Testis (tissue), 3 donors: ENCODE data around the gene GLDN. TPM values are rescaled to one million over a fixed set of nuclear protein-coding genes. Genes with fewer than 3 reads are reported as not detected.
"Not testable (repeated sequence)": the region's sequence is repeated elsewhere in the genome, so short reads cannot be mapped to it uniquely, and the experiment has no call there.

ENCODE experiments used
- DNase-seq: peaks from one replicate; pipeline ENCODE4 v3.0.0-alpha.2; 2019
- H3K27ac ChIP-seq, 2 donors: fragments of 200-600 bp; sonication (generic); one replicate each; pipeline ENCODE4 v1.5.1; 2019
- H3K27me3 ChIP-seq: fragments of 200-600 bp; sonication (generic); one replicate; pipeline ENCODE4 v1.5.1; 2019
- H3K36me3 ChIP-seq: fragments of 200-600 bp; sonication (generic); one replicate; pipeline ENCODE4 v1.5.1; 2017; ENCODE audit warnings: low read depth; ENCODE audit errors: missing control alignments
- H3K4me1 ChIP-seq: fragments of 200-600 bp; sonication (generic); one replicate; pipeline ENCODE4 v1.5.1; 2019
- H3K4me3 ChIP-seq, 2 donors: fragments of 200-600 bp; sonication (generic); one replicate each; pipeline ENCODE4 v1.5.1; 2017 to 2019
- H3K9me3 ChIP-seq: fragments of 200-600 bp; sonication (generic); one replicate; pipeline ENCODE4 v1.5.1; 2017
- POLR2A ChIP-seq: fragments of 450-650 bp; IDR thresholded peaks from one replicate; pipeline ENCODE4 v1.6.1; 2017; ENCODE audit warnings: antibody characterized with exemption, mild to moderate bottlenecking, moderate library complexity
- WGBS, 2 donors: methylation state at CpG; one replicate each; pipeline ENCODE4 v1.1.5; 2018; 5-methylcytosine and 5-hydroxymethylcytosine counted together
- intact Hi-C: fragments of 100-400 bp; cut with DNase I; formaldehyde crosslinking; loops from one replicate; pipeline ENCODE4 v1.15.1; 2023; ENCODE audit warnings: low total_unique reads
- polyA plus RNA-seq: library from polyadenylated mRNA; stranded (reverse); fragments of 350-450 nt; fragmentation: Illumina TruSeq; extraction: RNeasy Lipid Tissue Mini Kit (QIAGEN cat#74804); gene quantifications from one replicate; pipeline ENCODE4 v1.2.3, GENCODE V29; 2014; ENCODE audit warnings: low read depth, low replicate concordance; ENCODE audit not compliant: insufficient read depth
- total RNA-seq, 2 donors: library from RNA; depleted of rRNA; stranded (reverse); fragments of >200 nt; gene quantifications; one replicate each; pipeline ENCODE4 v1.2.3, GENCODE V29; 2016
- TF ChIP-seq, protein P1 (sequence below), 3 experiments: fragments of 450-650 bp in 2 of 3; fragments of 200-600 bp in 1 of 3; sonication (generic) in 1 of 3; IDR thresholded peaks; one replicate each; pipeline ENCODE4 v1.5.1; 2016 to 2019; ENCODE audit warnings: antibody characterized with exemption in 3 of 3, mild to moderate bottlenecking in 2 of 3, moderate library complexity in 1 of 3

Gene GLDN
- total and polyA plus RNA-seq, 3 donors from 2014 or later: 0.37 to 1.3 (median 0.61) TPM

DNA sequence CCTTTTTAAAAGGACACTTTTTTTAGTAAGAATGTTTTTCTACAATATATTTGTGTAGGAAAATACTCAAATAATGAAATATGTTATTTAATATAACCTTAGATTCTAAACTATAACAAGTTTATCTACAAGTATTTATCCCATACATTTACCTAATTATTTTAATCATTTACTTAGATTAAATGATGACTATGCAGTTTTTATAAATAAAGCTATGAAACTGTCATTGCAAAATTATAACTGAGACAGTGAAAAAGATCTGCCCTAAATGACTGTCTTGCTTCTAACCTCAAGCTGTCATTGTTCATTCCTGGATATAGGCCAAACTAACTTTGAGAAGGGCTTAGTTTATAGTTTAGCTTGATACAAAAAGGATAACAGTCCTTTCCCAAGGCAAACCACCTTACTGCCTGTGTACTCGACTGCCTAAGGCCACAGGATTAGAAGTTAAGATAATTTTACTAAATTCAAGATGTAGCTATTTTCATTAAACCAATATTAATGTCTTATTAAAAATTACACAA is 84.1 kb downstream of the GLDN start:
- no peak for DNase-seq
- 51 to 52% methylated on average over 1 of the region's 1 CpG for WGBS, 2 donors
- no peaks in the 10 kb centered on the region for H3K36me3 ChIP-seq
- H3K9me3 ChIP-seq: no peaks in the 10 kb centered on the region
- TF ChIP-seq, protein P1, sequence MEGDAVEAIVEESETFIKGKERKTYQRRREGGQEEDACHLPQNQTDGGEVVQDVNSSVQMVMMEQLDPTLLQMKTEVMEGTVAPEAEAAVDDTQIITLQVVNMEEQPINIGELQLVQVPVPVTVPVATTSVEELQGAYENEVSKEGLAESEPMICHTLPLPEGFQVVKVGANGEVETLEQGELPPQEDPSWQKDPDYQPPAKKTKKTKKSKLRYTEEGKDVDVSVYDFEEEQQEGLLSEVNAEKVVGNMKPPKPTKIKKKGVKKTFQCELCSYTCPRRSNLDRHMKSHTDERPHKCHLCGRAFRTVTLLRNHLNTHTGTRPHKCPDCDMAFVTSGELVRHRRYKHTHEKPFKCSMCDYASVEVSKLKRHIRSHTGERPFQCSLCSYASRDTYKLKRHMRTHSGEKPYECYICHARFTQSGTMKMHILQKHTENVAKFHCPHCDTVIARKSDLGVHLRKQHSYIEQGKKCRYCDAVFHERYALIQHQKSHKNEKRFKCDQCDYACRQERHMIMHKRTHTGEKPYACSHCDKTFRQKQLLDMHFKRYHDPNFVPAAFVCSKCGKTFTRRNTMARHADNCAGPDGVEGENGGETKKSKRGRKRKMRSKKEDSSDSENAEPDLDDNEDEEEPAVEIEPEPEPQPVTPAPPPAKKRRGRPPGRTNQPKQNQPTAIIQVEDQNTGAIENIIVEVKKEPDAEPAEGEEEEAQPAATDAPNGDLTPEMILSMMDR (IDR thresholded peaks at IDR 0.05): no peak
- TF ChIP-seq POLR2A: no peak
- intact Hi-C loops: no loop called here
- no peak overlapping the region for H3K27ac ChIP-seq
- H3K4me3 ChIP-seq: no peak overlapping the region
- no peaks in the 10 kb centered on the region for H3K4me1 ChIP-seq
- no peaks in the 10 kb centered on the region for H3K27me3 ChIP-seq

DNA sequence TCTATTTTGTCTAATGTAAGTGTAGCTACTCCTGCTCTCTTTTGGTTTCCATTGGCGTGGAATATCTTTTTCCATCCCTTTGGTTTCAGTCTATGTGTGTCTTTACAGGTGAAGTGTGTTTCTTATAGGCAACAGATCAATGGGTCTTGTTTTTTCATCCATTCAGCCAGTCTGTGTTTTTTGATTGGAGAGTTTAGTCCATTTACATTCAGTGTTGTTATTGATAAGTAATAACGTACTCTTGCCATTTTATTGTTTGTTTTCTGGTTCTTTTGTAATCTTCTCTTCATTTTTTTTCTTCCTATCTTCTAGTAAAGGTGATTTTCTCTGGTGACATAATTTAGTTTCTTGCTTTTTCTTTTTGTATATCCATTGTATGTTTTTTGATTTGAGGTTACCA is 97.1 kb downstream of the GLDN start:
- H3K27me3 ChIP-seq: no peaks in the 10 kb centered on the region
- H3K4me3 ChIP-seq: no peak overlapping the region
- intact Hi-C loops: no loop called here
- no peak for TF ChIP-seq POLR2A
- TF ChIP-seq, protein P1 (IDR thresholded peaks at IDR 0.05): no peak
- no peak overlapping the region for H3K27ac ChIP-seq
- DNase-seq: no peak
- no peaks in the 10 kb centered on the region for H3K9me3 ChIP-seq
- 85 to 90% methylated on average over 2 of the region's 2 CpGs for WGBS, 2 donors
- no peaks in the 10 kb centered on the region for H3K4me1 ChIP-seq
- H3K36me3 ChIP-seq: no peaks in the 10 kb centered on the region

DNA sequence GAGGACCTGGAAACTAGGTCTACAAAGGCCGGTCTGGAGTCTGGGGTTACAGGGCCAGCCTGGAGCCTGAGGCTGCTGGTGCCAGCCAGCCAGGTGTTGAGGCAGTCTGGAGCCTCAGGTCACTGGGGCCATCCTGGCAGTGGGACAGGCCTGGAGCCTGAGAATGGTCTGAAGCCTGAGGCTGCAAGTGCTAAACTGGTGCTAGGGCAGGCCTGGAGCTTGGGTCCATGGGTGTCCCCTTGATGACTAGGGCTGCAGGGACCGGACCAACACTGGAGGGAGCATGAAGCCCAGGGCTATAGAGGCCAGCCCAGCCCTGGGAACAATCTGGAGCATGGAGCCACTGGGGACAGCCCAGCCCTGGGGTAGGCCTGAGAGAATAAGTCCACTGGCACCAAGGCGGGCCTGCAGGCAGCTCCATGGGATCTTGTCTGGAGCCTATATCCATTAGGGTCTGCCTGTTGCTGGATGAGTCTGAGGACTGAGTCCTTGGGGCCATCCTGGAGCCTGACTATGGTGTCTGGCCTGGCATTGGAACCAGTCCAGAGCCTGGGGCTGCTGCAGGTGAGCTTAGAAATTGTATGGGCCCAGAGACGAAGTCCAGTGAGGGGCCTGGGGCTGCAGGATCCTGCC is 101.9 kb downstream of the GLDN start:
- no peak overlapping the region for H3K27ac ChIP-seq
- TF ChIP-seq, protein P1 (IDR thresholded peaks at IDR 0.05): no peak
- TF ChIP-seq POLR2A: no peak
- intact Hi-C loops: no loop called here
- H3K36me3 ChIP-seq: no peaks in the 10 kb centered on the region
- H3K4me3 ChIP-seq: no peak overlapping the region
- no peaks in the 10 kb centered on the region for H3K27me3 ChIP-seq
- H3K9me3 ChIP-seq: no peaks in the 10 kb centered on the region
- DNase-seq: no peak
- no peaks in the 10 kb centered on the region for H3K4me1 ChIP-seq
- WGBS, 2 donors: 96 to 100% methylated on average over 3 to 4 of the region's 4 CpGs

DNA sequence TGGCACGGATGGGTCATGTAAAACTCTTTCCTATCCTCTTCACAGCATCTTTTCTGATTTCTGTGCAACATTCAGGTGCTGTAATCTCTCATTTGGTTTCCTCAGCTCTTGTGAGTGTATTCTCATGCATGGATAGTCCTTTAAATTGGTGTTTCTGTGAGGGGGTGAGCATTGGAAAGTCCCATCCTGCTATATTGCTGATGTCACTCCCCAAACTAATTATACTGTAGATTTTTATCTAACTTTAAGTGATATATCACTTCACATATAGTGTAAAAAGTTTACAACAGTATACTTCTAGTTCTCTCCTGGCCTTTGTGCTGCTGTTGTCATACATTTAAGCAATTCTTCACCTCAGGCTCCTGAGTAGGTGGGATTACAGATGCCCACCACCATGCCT is 102.7 kb downstream of the GLDN start:
- Histone ChIP-seq H3K4me3 (no peak overlapping the region), H3K27me3 (no peaks in the 10 kb centered on the region), H3K4me1 (no peaks in the 10 kb centered on the region), H3K36me3 (no peaks in the 10 kb centered on the region), H3K9me3 (no peaks in the 10 kb centered on the region), H3K27ac (no peak overlapping the region)
- TF ChIP-seq POLR2A: no peak
- TF ChIP-seq, protein P1 (IDR thresholded peaks at IDR 0.05): no peak
- WGBS, 2 donors: 86% methylated on average over 1 of the region's 1 CpG
- no peak for DNase-seq
- intact Hi-C loops: no loop called here

DNA sequence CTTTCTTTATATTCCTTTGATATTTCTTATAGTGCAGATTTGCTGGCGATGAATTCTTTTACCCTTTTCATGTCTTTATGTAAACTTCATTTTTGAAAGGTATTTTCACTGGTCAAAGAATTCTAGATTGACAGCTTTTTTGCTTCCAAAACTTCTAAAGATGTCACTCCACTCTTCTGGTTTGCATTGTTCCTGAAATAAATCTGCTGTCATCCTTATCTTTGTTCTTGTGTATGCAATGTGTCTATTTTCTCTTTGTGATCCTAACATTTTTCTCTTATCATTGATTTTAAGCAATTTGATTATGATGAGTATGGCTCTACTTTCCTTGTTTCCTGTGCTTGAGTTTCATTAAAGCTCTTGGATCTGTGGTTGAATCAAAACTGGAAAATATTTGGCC is 103.4 kb downstream of the GLDN start:
- Histone ChIP-seq H3K4me3 (no peak overlapping the region), H3K9me3 (no peaks in the 10 kb centered on the region), H3K4me1 (no peaks in the 10 kb centered on the region), H3K27ac (no peak overlapping the region), H3K27me3 (no peaks in the 10 kb centered on the region), H3K36me3 (no peaks in the 10 kb centered on the region)
- 100% methylated on average over 1 of the region's 1 CpG for WGBS, 2 donors
- intact Hi-C loops: no loop called here
- DNase-seq: no peak
- no peak for TF ChIP-seq POLR2A
- TF ChIP-seq, protein P1 (IDR thresholded peaks at IDR 0.05): no peak

DNA sequence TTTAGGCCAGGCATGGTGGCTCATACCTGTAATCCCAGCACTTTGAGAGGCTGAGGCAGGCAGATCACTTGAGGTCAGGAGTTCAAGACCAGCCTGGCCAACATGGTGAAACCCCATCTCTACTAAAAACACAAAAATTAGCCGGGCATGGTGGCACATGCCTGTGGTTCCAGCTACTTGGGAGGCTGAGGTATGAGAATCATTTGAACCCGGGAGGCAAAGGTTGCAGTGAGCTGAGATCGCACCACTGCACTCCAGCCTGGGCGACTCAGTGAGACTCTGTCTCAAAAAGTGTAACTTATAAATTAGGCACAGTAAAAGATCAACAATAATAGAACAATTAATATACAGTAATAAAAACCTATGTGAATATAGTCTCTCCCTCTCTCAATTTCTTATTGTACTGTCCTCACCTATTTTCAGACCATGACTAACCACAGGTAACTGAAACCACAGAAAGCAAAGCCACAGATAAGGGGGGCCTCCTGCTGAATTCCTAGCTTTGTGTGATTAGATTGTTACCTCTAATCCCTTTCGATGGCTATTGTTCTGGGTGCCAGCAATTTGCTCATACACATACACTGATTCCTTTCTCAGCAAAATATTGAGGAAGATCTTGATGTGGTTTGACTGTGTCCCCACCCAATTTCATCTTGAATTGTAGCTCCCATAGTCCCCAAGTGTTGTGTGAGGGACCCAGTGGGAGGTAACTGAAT is 104.7 kb downstream of the GLDN start:
- WGBS, 2 donors: 94 to 97% methylated on average over 5 of the region's 5 CpGs
- DNase-seq, H3K27me3 ChIP-seq, H3K36me3 ChIP-seq, H3K9me3 ChIP-seq, intact Hi-C loops, H3K4me3 ChIP-seq, H3K27ac ChIP-seq, H3K4me1 ChIP-seq: not testable (repeated sequence)
